ENCODE data around the gene FGF22. TPM values are rescaled to one million over a fixed set of nuclear protein-coding genes. Genes with fewer than 3 reads are reported as not detected.

Gene FGF22
- total RNA-seq, 4 donors from 2014 or later = 1.4 TPM; not detected in 3

GRCh38 chr19:629961-630714, 9.5 kb upstream of the FGF22 start:
- Histone ChIP-seq H3K9me3 (no peaks in the 10 kb centered on the region), H3K27me3 (no peaks in the 10 kb centered on the region), H3K4me3 (no peak overlapping the region), H3K27ac (no peak overlapping the region), H3K36me3 (no peaks in the 10 kb centered on the region), H3K4me1 (peaks cover 0 to 12% of the 10 kb centered on the region in 2 donors)
- no peak for DNase-seq
- TF ChIP-seq POLR2A (IDR thresholded peaks at IDR 0.05) (no peak), CTCF (IDR thresholded peaks at IDR 0.05) (no peak)
- intact Hi-C loops (cut with DNase I; ENCODE audit: low total_unique reads) = no loop called here

GRCh38 chr19:632579-633067, 7.1 kb upstream of the FGF22 start:
- Histone ChIP-seq H3K4me1 (peaks cover 0 to 12% of the 10 kb centered on the region in 2 donors), H3K27ac (peak overlapping the region; percentile 43 to 47)
- no peak for TF ChIP-seq CTCF (IDR thresholded peaks at IDR 0.05)

DNA sequence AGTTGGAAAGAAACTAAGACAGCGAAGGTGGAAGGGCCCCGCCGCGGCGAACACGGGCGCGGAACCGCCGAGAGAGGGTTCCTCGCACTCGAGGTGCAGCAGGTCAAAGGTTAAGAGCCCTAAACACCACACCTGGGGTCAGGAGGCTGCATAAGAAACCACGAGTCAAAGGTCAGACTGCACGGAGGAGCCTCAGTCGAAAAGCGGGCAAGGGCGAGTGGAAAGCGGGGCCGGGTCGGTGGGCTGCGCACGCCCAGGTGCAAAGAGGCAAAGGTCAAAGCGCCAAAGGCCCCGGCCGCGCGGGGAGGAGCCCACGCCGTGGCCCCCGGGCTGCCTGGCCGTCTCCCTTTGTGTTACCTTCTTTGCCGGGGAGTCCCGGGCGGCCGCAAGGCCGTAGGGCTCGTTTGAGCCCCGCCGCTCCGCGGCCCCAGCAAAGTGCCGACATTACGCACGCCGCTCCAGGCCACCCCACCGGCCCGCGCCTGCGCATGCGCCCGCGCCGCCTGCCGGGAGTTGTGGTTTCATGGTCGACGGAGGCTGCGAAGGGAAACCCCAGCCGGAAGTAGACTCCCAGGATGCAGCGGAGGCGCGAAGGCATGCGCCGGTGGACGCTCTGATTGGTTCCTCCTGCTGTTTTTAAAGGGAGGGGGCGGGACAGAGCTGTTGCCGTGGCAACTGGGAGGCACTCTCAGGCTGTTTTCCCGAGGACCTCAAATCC, 6.5 kb upstream of the FGF22 start, which contains the start of gene POLRMT:
POLRMT (minus strand) TSS at position 470 of the 718 bp plus-strand sequence; CDS start at position 445, 25 bp downstream.
- peak; percentile 98 to 99 for DNase-seq
- no peaks in the 10 kb centered on the region for H3K9me3 ChIP-seq
- no peaks in the 10 kb centered on the region for H3K36me3 ChIP-seq
- intact Hi-C loops (cut with DNase I; ENCODE audit: low total_unique reads) = no loop called here
- H3K4me1 ChIP-seq = peaks cover 0 to 12% of the 10 kb centered on the region in 2 donors
- TF ChIP-seq CTCF (IDR thresholded peaks at IDR 0.05) = peak in 2 of 4 experiments; percentile 21 to 47
- TF ChIP-seq POLR2A (IDR thresholded peaks at IDR 0.05) = peak in 1 of 2 donors; percentile 52
- peak within 1 kb of the TSS; percentile 64 for H3K4me3 ChIP-seq
- H3K27ac ChIP-seq = peak within 1 kb of the TSS; percentile 67 to 73
- H3K27me3 ChIP-seq = no peaks in the 10 kb centered on the region

More at GRCh38 chr19:632579-633067, 7.1 kb upstream of the FGF22 start:
- intact Hi-C loops (cut with DNase I; ENCODE audit: low total_unique reads) = no loop called here
- H3K9me3 ChIP-seq = no peaks in the 10 kb centered on the region
- H3K4me3 ChIP-seq = peak overlapping the region; percentile 64
- no peak for DNase-seq
- no peaks in the 10 kb centered on the region for H3K27me3 ChIP-seq
- H3K36me3 ChIP-seq = no peaks in the 10 kb centered on the region

DNA sequence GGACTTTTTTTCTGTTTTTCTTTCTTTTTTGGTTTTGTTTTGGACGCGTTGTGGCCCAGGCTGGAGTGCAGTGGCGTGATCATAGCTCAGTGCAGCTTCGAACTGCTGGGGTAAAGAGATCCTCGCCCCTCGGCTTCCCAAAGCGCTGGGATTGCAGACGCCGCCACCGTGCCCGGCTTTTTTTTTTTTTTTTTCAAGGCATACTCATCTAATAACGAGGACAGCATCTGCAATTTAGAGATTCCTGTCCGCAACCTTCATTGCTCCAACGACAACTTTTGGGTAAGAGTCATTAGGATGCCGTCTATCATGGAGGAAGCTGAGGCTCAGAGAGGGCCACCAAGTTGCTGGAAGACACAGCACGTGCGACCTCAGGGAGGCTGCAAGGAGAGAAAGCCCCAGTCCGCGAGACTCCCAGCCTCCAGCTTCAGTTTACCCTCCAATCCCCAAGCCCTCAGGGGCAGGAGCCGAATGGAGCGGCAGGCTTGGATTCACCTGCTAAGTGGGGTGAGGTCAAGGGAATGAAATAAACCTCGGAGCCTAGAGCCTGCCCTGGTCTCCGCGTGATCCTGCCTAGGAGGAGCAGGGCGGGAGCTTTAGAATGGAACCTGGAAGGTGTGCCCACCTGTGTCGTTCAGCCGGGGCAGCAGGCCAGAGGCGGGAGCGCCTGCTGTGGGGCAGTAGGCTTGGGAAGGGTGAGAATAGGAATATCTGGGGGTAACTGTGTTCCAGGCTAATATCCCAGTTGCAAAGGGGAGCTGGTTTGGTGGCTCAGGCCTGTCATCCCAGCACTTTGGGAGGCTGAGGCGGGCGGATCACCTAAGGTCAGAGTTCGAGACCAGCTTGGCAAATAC, 5.7 kb upstream of the FGF22 start:
- no peaks in the 10 kb centered on the region for H3K9me3 ChIP-seq
- TF ChIP-seq POLR2A (IDR thresholded peaks at IDR 0.05) = no peak
- TF ChIP-seq CTCF (IDR thresholded peaks at IDR 0.05) = no peak
- intact Hi-C loops (cut with DNase I; ENCODE audit: low total_unique reads) = no loop called here
- peak overlapping the region; percentile 64 for H3K4me3 ChIP-seq
- H3K27ac ChIP-seq = peak overlapping the region; percentile 67 to 73
- DNase-seq = no peak
- H3K36me3 ChIP-seq = no peaks in the 10 kb centered on the region
- H3K4me1 ChIP-seq = peaks cover 0 to 17% of the 10 kb centered on the region in 2 donors
- no peaks in the 10 kb centered on the region for H3K27me3 ChIP-seq
